ENCODE data around the gene ATP4B. TPM values are rescaled to one million over a fixed set of nuclear protein-coding genes. Genes with fewer than 3 reads are reported as not detected.
"Not testable (repeated sequence)": the region's sequence is repeated elsewhere in the genome, so short reads cannot be mapped to it uniquely, and the experiment has no call there.

Gene ATP4B
- total RNA-seq, 1 donor from 2014 or later: not detected

GRCh38 chr13:113625965-113626721 is 31.9 kb downstream of the ATP4B start:
- peak overlapping the region; percentile 76 for H3K27ac Mint-ChIP-seq (ENCODE audit: unreplicated experiment)
- H3K27me3 Mint-ChIP-seq (ENCODE audit: unreplicated experiment): peaks cover 22% of the 10 kb centered on the region
- peaks cover 33% of the 10 kb centered on the region for H3K36me3 Mint-ChIP-seq (ENCODE audit: unreplicated experiment)
- peaks cover 35% of the 10 kb centered on the region for H3K9me3 Mint-ChIP-seq (ENCODE audit: unreplicated experiment)
- peak; percentile 14 for DNase-seq
- TF ChIP-seq CTCF (IDR thresholded peaks at IDR 0.05; ENCODE audit: partially characterized antibody, unreplicated experiment): no peak
- no peak overlapping the region for H3K4me3 Mint-ChIP-seq (ENCODE audit: unreplicated experiment)
- H3K4me1 Mint-ChIP-seq (ENCODE audit: low read depth, unreplicated experiment): peaks cover 49% of the 10 kb centered on the region

GRCh38 chr13:113624640-113625304 is 33.2 kb downstream of the ATP4B start:
- peaks cover 42% of the 10 kb centered on the region for H3K9me3 Mint-ChIP-seq (ENCODE audit: unreplicated experiment)
- H3K36me3 Mint-ChIP-seq (ENCODE audit: unreplicated experiment): peaks cover 33% of the 10 kb centered on the region
- DNase-seq; H3K4me3 Mint-ChIP-seq (ENCODE audit: unreplicated experiment): not testable (repeated sequence)
- H3K27me3 Mint-ChIP-seq (ENCODE audit: unreplicated experiment): peaks cover 22% of the 10 kb centered on the region
- peak overlapping the region; percentile 59 for H3K27ac Mint-ChIP-seq (ENCODE audit: unreplicated experiment)
- H3K4me1 Mint-ChIP-seq (ENCODE audit: low read depth, unreplicated experiment): peaks cover 47% of the 10 kb centered on the region

GRCh38 chr13:113624235-113624587 is 33.8 kb downstream of the ATP4B start:
- H3K9me3 Mint-ChIP-seq (ENCODE audit: unreplicated experiment): peaks cover 40% of the 10 kb centered on the region

GRCh38 chr13:113623491-113624234 is 34.3 kb downstream of the ATP4B start:
- Mint-ChIP-seq H3K36me3 (ENCODE audit: unreplicated experiment) (peaks cover 33% of the 10 kb centered on the region), H3K4me1 (ENCODE audit: low read depth, unreplicated experiment) (peaks cover 41% of the 10 kb centered on the region), H3K4me3 (ENCODE audit: unreplicated experiment) (no peak overlapping the region), H3K27ac (ENCODE audit: unreplicated experiment) (no peak overlapping the region), H3K9me3 (ENCODE audit: unreplicated experiment) (peaks cover 39% of the 10 kb centered on the region), H3K27me3 (ENCODE audit: unreplicated experiment) (peaks cover 22% of the 10 kb centered on the region)
- DNase-seq: no peak
- no peak for TF ChIP-seq CTCF (IDR thresholded peaks at IDR 0.05; ENCODE audit: partially characterized antibody, unreplicated experiment)

More at GRCh38 chr13:113624235-113624587, 33.8 kb downstream of the ATP4B start:
- DNase-seq: no peak
- Mint-ChIP-seq H3K36me3 (ENCODE audit: unreplicated experiment) (peaks cover 33% of the 10 kb centered on the region), H3K4me1 (ENCODE audit: low read depth, unreplicated experiment) (peaks cover 43% of the 10 kb centered on the region), H3K4me3 (ENCODE audit: unreplicated experiment) (no peak overlapping the region), H3K27me3 (ENCODE audit: unreplicated experiment) (peaks cover 21% of the 10 kb centered on the region), H3K27ac (ENCODE audit: unreplicated experiment) (peak overlapping the region; percentile 59)
- no peak for TF ChIP-seq CTCF (IDR thresholded peaks at IDR 0.05; ENCODE audit: partially characterized antibody, unreplicated experiment)

- Mint-ChIP-seq H3K4me1 (ENCODE audit: low read depth, unreplicated experiment) (peaks cover 43% of the 10 kb centered on the region), H3K27ac (ENCODE audit: unreplicated experiment) (no peak overlapping the region), H3K9me3 (ENCODE audit: unreplicated experiment) (peaks cover 40% of the 10 kb centered on the region), H3K4me3 (ENCODE audit: unreplicated experiment) (no peak overlapping the region), H3K36me3 (ENCODE audit: unreplicated experiment) (peaks cover 30% of the 10 kb centered on the region), H3K27me3 (ENCODE audit: unreplicated experiment) (peaks cover 23% of the 10 kb centered on the region)
- no peak for DNase-seq
- TF ChIP-seq CTCF (IDR thresholded peaks at IDR 0.05; ENCODE audit: partially characterized antibody, unreplicated experiment): no peak
Measured at GRCh38 chr13:113622791-113623490, 35.1 kb downstream of the ATP4B start.

- peaks cover 32% of the 10 kb centered on the region for H3K9me3 Mint-ChIP-seq (ENCODE audit: unreplicated experiment)
- not testable (repeated sequence) for H3K27ac Mint-ChIP-seq (ENCODE audit: unreplicated experiment); DNase-seq; H3K4me3 Mint-ChIP-seq (ENCODE audit: unreplicated experiment)
- peaks cover 24% of the 10 kb centered on the region for H3K36me3 Mint-ChIP-seq (ENCODE audit: unreplicated experiment)
- peaks cover 19% of the 10 kb centered on the region for H3K27me3 Mint-ChIP-seq (ENCODE audit: unreplicated experiment)
- H3K4me1 Mint-ChIP-seq (ENCODE audit: low read depth, unreplicated experiment): peaks cover 37% of the 10 kb centered on the region
Measured at GRCh38 chr13:113621986-113622550, 35.9 kb downstream of the ATP4B start.

Data from glutamatergic neuron (in vitro differentiated cells).